PFSK-1 (cell line): ENCODE data around the gene GRIN3A.

ENCODE experiments used
- FOXP2 ChIP-seq: optimal IDR thresholded peaks from 2 replicates; pipeline ENCODE3; 2011; ENCODE audit warnings: borderline replicate concordance, control low read depth, inconsistent platforms; ENCODE audit not compliant: insufficient read depth; ENCODE audit errors: extremely low read length, extremely low read depth
- POLR2AphosphoS5 ChIP-seq: IDR thresholded peaks from 2 replicates; pipeline ENCODE4 v1.6.1; 2012; ENCODE audit warnings: low read depth, mild to moderate bottlenecking, control low read depth, low read length, moderate library complexity
- SIN3A ChIP-seq: IDR thresholded peaks from 2 replicates; pipeline ENCODE4 v1.6.1; 2012; ENCODE audit warnings: mild to moderate bottlenecking, low read length, moderate library complexity, borderline replicate concordance; ENCODE audit not compliant: insufficient read depth
- TAF1 ChIP-seq: IDR thresholded peaks from 2 replicates; pipeline ENCODE4 v1.6.1; 2012; ENCODE audit warnings: low read length, control low read depth, borderline replicate concordance; ENCODE audit not compliant: insufficient read depth
- TF ChIP-seq, protein P1 (sequence below), 2 experiments: IDR thresholded peaks; 2 replicates each; pipeline versions ENCODE4 v1.6.1 to v1.8.0; 2011 to 2012; ENCODE audit warnings: low read depth in 2 of 2, low read length in 2 of 2, control low read depth in 1 of 2, inconsistent platforms in 1 of 2, mild to moderate bottlenecking in 1 of 2, moderate library complexity in 1 of 2; ENCODE audit not compliant: insufficient read depth in 1 of 2

DNA sequence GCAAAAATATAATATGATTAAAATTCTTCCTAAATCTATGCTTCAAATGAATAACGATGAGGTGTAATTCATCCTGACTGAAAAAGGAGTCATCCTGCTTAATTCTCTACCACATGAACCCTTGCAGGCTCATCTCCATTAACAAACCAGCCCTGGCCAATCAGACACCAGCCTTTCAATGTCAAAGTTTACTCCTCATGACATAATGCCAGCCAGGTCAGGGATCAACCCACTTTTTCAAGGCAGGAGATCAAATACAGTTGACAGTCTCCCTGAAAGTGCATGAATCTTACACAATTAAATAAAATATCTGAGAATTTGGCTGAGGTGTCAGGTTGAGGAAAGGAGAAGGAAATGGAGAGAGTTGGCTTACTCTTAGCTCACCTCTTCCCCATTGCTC lies 7.0 kb downstream of the GRIN3A start:
- TF ChIP-seq SIN3A (no peak), TAF1 (no peak), POLR2AphosphoS5 (no peak), FOXP2 (no peak)
- TF ChIP-seq, protein P1, sequence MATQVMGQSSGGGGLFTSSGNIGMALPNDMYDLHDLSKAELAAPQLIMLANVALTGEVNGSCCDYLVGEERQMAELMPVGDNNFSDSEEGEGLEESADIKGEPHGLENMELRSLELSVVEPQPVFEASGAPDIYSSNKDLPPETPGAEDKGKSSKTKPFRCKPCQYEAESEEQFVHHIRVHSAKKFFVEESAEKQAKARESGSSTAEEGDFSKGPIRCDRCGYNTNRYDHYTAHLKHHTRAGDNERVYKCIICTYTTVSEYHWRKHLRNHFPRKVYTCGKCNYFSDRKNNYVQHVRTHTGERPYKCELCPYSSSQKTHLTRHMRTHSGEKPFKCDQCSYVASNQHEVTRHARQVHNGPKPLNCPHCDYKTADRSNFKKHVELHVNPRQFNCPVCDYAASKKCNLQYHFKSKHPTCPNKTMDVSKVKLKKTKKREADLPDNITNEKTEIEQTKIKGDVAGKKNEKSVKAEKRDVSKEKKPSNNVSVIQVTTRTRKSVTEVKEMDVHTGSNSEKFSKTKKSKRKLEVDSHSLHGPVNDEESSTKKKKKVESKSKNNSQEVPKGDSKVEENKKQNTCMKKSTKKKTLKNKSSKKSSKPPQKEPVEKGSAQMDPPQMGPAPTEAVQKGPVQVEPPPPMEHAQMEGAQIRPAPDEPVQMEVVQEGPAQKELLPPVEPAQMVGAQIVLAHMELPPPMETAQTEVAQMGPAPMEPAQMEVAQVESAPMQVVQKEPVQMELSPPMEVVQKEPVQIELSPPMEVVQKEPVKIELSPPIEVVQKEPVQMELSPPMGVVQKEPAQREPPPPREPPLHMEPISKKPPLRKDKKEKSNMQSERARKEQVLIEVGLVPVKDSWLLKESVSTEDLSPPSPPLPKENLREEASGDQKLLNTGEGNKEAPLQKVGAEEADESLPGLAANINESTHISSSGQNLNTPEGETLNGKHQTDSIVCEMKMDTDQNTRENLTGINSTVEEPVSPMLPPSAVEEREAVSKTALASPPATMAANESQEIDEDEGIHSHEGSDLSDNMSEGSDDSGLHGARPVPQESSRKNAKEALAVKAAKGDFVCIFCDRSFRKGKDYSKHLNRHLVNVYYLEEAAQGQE (IDR thresholded peaks at IDR 0.05; ENCODE audit: insufficient read depth in 1 of 2, low read depth in 2 of 2, low read length in 2 of 2) = no peak
